Muscle of back (tissue), 13 donors: Measurements from ENCODE around the gene C12orf75. TPM values are rescaled to one million over a fixed set of nuclear protein-coding genes. Genes with fewer than 3 reads are reported as not detected.
"Not testable (repeated sequence)": the region's sequence is repeated elsewhere in the genome, so short reads cannot be mapped to it uniquely, and the experiment has no call there.

Source experiments
- DNase-seq, 3 donors: peaks; one replicate each; pipeline versions ENCODE4 v3.0.0 to v3.0.0-alpha.2; 2013
- long read RNA-seq, 9 donors: transcript quantifications; one replicate each; lab custom pipeline, GENCODE V29; 2026
- polyA plus RNA-seq, 10 donors: library from polyadenylated mRNA; unstranded; fragments of 120-200 nt; gene quantifications; one replicate each; pipeline ENCODE4 v1.2.1, GENCODE V29; 2013; ENCODE audit not compliant: insufficient read length in 10 of 10

Gene C12orf75
- polyA plus RNA-seq = 10 to 100 TPM in 4 of 10 donors, 1 to 10 TPM in 6; 5.1 to 17.0 (median 8.0) TPM
- long read RNA-seq, donor 1, partial matches to known transcripts = 0 of 5 reads
- long read RNA-seq, donor 1, other reads (novel, unspliced or antisense) = 0 of 5 reads
- long read RNA-seq, donor 2, partial matches to known transcripts = 0 of 2 reads
- long read RNA-seq, donor 2, other reads (novel, unspliced or antisense) = 0 of 2 reads
- long read RNA-seq, donor 3 = 0 reads
- long read RNA-seq, donor 4, partial matches to known transcripts = 0 of 4 reads
- long read RNA-seq, donor 4, other reads (novel, unspliced or antisense) = 0 of 4 reads
- long read RNA-seq, donor 5, partial matches to known transcripts = 0 of 2 reads
- long read RNA-seq, donor 5, other reads (novel, unspliced or antisense) = 0 of 2 reads
- long read RNA-seq, donor 6, partial matches to known transcripts = 0 of 2 reads
- long read RNA-seq, donor 6, other reads (novel, unspliced or antisense) = 0 of 2 reads
- long read RNA-seq, donor 7, transcript C12orf75-201 (6 exons, 1,366 nt) = major isoform, 5 of 5 reads
- long read RNA-seq, donor 7, partial matches to known transcripts = 0 of 5 reads
- long read RNA-seq, donor 7, other reads (novel, unspliced or antisense) = 0 of 5 reads
- long read RNA-seq, donor 8, partial matches to known transcripts = 0 of 3 reads
- long read RNA-seq, donor 8, other reads (novel, unspliced or antisense) = 0 of 3 reads
- long read RNA-seq, donor 9 = 0 reads

DNA sequence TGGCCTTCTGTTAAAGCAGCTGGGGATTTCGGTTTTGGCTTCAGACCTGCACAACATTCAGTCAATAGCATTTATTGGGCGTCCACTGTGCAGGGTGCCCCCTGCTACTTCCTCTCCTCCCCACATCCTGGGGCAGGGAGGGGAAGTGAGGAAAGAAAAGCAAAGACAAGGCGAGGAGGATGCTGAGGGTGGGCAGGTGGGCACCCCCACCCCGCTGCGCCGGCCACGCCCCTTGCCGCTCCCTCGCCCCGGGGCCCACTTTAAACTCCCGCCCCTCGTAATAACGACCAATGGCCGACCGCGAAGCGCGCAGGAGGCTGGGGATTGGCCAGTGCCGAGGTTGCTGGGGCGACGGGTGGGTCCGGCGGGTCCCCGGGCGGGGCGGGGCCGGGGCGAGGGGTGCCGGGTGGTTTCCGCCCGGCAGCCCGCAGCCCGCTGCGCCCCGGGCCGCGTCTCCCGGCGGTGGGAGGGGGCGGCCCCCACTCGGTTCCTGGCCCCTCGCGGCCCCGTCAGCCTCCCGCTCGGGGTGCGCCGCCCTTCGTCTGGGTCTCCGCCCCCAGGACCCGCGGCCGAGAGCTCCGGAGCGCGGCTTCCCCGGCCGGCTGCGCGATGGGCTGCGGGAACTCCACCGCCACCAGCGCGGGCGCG lies at the start of gene C12orf75:
Gene C12orf75, plus strand, starts transcription at position 409 of the 648 bp plus-strand sequence. Its CDS starts 201 bp downstream, at position 610.
- peak; percentile 73 to 90 (median 76) for DNase-seq

DNA sequence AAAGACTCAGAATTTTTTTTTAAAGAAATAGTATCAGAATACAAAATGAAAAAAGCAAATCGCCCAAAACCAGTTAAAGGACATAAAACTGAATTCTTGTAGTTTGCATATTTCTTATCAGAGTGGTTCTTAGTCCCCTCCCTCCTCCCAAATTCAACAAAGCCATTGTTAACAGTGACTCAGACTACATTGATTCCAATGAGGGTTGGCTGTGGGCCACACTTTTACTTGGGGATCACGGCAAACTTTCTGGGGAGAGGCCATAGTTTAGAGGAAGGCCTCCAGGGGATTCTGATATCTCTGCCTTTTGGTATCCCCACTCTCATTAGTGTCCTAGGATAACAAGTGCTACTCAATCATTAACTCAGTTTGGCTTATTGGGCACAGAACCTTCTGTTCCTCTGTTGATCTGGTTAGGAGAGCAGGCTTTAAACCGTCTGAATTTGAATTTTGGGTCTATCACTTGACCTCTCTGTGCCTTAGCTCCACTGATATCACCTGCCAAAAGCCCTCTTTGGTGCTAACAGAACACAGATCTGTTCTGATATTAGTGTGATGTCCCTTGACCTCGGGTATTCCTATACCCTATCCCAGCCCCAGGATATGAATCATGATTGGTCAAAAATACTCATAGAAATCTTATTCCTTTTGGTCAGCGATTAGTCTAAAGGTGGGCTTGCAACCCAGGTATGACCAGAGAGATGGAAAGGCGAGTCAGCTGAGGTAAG lies 49.4 kb upstream of the C12orf75 start:
- DNase-seq = no peak

DNA sequence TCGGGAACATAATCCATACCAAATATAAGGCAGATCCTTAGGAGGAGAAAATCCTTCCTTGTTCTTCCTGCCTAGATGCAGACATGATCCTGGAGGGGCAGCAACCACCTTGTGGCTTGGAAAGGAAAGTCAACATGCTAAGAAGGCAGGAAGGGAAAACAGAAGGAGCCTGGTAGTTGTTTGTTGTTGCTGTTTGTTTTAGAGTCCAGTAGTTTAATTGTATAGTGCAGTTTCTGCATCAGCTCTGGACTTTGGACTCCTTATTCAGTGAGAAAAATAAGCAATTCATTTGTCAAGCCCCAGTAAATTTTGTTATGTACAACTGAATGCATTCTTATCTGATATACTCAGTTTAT lies 48.8 kb upstream of the C12orf75 start:
- no peak for DNase-seq

DNA sequence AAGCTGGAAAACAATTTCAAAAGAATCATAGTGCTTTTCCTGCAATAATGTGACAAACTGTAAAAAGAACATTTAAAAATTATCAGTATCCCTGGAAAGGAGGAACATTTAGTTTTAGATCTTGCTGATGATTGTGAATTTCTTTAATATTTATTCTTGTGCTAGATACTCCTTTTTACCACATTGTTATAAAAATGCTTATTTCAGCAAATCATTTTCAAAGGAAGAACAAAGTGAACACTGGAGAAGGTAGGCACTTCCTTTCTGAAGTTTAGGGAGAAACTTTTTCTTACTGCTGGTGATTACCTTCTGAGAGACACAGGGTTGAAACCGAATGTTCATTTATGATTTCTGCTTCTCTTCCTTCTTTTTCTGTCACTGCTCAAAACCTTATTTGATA lies 45.1 kb upstream of the C12orf75 start:
- no peak for DNase-seq

DNA sequence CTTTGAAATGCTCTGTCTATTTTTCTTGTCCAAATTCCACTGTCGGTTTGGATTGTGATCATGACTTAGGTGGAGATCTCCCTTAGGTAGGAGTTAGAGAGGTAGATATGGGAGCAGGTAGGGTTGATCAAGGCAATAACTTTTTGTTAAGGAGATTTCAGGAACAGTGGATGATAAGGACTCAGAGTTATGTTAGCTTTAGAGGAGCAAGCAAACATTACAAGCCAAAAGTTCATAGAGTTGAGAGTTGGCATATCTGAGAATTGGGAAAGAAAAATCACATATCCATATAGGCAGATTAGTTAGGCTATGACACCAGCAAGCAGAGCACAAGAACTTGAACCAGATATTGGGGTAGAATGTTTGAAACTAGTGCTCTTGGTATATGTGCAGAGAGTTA lies 43.1 kb upstream of the C12orf75 start:
- DNase-seq = no peak

DNA sequence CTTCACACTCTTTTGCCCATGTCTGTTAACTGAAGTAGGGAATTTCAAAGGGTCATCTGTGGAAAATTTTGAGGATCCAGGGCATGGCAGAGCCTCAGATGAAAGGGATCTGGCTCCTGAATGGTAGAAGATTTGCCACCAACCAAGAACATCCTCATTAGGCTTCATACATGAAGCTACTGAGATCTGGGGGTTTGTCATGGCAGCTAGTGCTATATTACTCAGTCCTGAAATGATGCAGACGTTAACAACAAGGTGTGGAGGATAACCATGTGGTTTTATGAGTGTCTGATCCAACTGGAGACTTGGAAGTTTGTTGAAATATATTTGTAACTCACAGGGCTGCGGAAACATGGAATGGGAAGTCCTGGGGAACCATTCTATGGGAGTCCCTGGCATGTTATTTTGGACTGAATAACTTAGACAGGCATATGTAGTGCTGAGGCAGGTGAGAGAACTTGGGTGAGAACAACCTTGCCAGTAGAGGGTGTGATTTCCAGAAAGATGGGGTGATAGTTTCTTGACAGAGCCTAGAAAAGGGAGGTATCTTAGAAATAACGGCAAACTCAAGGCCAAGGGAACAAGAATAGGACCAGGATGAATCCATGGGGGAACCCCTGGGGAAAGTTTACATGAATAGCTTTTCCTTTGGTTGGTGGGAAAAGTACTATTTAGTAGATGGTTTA lies 42.0 kb upstream of the C12orf75 start:
- no peak for DNase-seq

DNA sequence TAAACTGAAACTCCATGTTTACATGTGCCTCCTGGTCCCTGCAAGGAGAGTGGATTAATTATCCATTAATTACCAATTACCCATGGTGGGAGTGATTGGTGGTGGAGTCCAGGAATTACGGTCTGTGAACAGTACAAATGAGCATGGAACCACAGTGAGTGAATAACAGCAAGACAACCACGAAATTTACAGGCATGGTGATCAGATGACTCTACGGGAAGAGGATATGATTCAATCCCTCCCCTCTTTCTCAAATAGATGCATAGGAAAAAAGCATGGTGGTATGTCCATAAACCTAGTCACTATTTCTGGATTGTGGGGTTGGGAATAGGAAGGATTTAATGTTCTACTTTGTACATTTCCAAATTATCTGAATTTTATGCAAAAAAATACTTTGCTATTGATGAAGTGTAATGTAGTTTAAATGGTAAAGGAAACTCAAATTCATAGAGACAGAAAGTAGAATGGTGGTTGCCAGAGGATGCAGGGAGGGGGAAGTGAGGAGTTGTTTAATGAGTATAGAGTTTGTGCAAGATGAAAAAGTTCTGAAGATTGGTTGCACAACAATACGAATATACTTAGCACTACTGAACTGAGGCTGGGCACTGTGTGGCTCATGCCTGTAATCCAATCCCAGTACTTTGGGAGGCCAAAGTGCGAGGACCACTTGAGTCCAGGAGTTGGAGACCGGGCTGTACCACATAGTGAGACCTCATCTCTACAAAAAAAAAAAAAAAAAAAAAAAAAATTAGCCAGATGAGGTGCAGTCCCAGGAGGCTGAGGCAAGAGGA lies 41.2 kb upstream of the C12orf75 start:
- peak in 1 of 3 donors; percentile 17 for DNase-seq

DNA sequence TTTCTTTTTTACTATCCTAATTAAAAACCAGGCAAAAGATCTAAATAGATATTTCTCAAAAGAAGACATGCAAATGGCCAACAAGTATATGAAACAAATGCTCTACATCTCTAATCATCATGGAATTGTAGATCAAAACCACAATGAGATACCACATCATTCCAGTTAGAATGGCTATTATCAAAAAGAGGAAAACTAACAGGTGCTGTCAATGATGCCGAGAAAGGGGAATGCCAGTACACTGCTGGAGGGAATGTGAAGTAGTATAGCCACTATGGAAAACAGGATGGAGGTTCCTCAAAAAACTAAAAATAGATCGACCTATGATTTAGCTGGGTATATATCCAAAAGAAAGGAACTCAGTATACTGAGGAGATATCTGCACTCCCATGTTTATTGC lies 39.0 kb upstream of the C12orf75 start:
- no peak for DNase-seq

DNA sequence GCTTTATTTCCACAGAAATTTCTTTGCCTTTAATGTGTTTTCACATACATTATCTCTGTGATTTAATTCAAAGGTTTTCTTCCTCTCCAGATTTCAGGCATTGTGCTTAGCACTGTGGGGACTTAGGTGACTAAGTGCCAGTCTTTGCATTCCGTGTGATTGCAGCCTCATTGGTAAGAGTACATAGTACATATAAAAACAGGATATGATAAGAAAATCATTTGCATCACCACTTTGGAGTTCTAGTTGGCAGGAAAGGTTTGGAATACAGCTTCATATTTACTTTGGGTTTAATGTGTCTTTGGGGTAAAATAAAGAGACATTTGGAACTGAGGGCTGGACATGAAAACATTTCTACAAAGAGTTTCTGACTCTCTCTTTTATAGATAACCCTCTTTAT lies 37.8 kb upstream of the C12orf75 start:
- no peak for DNase-seq

DNA sequence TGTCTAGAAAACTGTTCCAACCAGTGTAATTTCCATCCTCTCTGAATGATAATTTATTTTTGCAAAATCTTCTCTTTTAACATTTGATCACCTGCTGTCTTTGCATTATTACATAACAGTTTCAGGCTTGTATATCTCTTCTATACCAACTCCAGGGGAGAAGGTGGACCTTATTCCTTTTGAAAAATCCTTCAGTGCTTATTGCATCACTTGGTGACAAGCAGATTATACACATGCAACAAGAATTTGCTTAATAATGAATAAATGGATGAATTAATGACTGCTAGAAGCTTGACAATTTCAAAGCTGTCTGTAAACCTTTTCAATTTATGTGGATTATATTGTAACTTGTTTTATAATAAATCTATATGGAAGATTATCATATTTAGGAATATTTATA lies 37.3 kb upstream of the C12orf75 start:
- DNase-seq = no peak

DNA sequence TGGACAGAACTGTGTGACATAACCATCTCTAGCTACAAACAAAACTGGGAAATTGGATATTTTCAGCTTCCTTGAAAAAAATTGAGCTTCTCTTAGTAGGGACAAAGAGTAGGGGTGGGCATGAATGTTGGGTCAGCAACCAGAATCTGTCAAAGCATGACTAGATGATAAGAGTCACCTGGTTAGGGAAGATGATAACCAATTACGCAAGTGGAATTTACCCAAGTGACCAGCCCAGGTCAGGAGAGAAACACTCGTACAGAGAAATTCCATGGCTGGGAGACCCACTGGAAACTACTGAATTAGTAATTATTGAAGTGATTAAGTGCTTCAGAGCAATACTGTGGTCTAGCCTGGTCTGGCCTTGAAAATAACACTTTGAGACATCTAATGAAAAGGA lies 36.3 kb upstream of the C12orf75 start:
- DNase-seq = no peak

DNA sequence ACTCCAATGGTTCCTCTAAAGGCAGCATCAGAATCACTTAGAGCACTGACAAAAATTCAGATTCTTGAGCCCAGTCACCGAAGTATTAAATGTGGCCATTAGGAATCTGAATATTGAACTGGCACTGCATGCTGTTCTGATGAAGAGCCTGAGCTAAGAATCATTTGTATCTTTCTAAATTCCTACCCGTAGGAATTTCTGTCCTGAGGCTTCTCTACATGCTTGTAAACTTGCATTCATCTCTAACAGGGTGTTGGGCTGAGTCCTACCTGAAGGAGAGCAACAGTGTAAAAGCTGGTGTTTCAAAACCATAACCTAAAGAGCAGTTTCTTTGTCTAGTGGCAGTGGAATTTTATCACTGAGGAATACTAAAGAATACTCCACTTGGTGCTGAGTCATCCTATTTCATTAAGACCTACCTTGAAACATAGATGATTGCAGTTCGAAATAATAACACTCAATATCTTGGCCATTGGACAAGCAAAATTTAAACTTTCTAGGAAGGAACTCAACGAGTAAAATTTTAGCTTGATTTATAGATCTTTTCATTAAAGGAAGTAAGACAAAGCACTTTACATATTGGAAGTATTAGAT lies 35.5 kb upstream of the C12orf75 start:
- no peak for DNase-seq

DNA sequence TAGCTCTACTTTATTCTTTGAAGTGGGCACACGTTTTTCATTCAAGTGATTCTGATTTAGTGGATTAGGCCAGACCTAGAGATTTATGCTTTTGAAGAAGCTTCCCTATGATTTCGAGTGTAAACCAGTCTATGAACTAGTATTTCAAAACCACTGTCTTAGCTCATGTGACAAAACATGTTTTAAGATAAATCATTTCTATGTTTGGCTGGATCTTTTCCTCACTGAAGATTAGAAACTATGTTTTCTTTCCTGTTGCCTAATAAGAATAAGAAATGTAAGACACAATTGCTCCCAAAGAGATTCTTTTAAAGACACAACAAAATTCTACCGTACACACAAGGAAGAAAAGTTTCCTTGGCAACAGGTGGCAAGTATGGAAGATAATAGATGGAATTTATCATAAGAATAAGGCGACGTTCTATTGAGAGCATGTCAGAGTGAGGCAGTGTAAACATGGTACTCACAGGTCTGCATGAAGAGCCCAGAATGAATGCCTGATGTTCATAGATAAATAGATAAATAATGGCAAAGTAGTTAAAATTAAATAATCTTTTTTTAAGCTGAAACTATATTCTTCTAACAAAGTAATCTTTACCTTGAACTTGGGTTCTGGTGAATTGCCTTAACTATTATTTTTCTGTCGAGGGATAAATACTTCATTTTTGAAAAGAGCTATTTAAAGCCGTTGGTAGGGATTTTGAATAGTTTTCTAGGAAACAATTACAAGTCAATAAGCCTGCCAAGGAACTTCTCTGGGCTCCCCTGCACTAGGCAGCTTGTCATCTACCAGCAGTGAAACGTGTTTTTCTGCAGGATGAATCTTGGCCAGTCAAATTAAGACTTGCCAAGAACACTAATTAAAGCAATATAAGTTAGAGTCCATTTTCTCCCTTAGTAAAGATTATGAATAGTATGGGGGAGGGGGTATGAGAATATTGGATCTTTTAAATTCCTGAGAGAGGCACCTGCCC lies 34.1 kb upstream of the C12orf75 start:
- no peak for DNase-seq

DNA sequence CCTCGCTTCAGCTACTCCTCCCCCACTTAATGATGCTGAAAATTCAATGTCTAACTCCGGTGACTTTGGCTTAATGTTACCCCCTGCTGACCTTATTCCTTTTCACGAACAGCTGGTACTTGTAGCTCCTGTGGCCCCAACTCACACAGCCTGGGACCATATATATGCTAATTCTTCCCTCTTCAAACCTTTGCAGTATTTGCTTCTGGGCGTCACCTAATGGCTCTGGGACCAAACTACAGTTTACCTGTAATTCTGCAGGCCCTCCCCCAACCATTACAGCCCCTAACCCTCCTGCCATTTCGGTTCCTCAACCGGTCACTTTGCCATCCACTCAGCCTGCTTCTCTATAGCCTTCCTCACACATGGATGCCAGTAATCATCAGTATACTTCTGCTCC lies 29.6 kb upstream of the C12orf75 start:
- no peak for DNase-seq

DNA sequence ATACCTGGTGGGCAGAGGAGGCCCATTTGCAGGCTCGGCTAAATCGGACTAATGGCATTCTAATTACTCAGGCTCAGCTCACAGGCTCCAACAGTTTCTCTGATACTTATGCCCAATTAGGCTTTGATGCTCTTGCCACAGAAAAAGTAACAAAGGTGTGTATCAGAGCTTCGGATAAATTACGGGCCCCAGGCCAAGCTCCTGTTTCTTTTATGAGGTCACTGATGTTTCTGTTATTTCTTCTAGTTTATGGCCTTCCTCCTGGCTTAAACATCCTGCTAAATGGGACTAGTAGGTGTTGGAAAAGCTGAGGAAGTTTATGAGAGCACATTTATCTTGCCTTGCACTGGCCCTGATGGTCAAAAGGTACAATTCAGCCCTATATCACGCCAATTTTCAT lies 28.8 kb upstream of the C12orf75 start:
- DNase-seq = no peak

DNA sequence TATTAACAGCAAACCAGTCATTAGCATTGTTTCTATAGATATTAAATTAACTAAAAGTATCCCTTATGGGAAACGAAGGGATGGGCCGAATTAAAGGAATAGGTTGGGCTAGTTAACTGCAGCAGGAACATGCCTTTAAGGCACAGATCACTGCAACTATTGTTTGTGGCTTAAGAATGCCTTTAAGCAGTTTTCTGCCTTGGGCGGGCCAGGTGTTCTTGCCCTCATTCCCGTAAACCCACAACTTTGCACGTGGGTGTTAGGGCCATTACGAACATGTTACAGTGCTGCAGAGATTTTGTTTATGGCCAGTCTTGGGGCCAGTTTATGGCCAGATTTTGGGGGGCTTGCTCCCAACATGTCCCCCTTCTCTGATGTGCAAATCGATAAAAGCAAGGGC lies 27.5 kb upstream of the C12orf75 start:
- not testable (repeated sequence) for DNase-seq

DNA sequence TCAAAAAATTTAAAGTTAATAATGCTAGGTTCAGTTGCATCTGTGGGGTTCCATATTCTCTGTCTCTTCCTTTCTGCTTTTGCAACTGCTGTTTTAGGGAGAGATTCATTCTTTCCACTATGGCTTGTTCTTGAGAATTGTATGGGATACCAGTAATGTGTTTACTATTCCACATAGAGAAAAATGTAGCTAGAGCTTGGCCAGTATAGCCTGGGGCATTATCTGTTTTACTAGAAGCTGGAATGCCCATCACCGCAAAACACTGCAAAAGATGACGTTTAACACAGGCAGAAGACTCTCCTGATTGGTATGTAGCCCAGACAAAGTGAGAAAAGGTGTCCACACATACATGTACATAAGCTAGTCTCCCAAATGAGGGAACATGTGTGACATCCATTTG lies 25.9 kb upstream of the C12orf75 start:
- not testable (repeated sequence) for DNase-seq

DNA sequence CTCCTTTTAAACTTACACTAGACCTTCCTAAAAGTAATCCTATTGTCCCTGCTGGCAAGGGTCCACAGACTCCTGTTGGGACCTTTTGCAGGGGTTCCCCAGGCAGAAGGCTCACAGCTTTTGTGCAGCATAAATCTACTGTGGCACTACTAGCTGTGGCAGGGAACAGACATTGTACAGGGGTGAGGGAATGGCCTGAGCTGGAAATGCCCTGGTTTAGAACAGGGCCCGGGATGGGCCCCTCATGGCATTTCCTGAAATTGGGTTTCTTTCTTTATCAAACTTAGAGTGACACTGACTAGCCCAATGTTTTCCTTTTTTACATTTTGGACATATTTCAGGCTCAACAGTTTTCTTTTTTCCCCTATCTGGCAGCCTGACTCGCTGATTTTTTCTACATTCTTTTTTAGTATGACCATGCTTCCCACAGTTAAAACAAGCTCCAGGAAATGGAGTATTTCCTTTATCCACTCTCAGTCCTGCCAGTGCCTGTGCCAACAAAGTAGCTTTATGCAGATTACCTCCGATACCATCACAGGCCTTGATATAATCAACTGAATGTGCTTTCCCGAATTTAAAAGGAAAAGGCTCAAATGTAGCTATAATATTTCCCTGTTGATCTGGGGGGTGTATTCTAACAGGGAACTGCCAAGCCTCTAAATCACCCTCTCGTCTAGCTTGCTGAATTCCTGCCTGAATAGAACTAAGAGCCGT lies 22.7 kb upstream of the C12orf75 start:
- DNase-seq = not testable (repeated sequence)
